COLO829 (cell line): ENCODE results near the gene RAB24.
"Not testable (repeated sequence)": the region's sequence is repeated elsewhere in the genome, so short reads cannot be mapped to it uniquely, and the experiment has no call there.

Experiments
- DNase-seq: peaks from one replicate; pipeline ENCODE4 v3.0.0; 2012; ENCODE audit warnings: low spot score

The RAB24 gene

DNA sequence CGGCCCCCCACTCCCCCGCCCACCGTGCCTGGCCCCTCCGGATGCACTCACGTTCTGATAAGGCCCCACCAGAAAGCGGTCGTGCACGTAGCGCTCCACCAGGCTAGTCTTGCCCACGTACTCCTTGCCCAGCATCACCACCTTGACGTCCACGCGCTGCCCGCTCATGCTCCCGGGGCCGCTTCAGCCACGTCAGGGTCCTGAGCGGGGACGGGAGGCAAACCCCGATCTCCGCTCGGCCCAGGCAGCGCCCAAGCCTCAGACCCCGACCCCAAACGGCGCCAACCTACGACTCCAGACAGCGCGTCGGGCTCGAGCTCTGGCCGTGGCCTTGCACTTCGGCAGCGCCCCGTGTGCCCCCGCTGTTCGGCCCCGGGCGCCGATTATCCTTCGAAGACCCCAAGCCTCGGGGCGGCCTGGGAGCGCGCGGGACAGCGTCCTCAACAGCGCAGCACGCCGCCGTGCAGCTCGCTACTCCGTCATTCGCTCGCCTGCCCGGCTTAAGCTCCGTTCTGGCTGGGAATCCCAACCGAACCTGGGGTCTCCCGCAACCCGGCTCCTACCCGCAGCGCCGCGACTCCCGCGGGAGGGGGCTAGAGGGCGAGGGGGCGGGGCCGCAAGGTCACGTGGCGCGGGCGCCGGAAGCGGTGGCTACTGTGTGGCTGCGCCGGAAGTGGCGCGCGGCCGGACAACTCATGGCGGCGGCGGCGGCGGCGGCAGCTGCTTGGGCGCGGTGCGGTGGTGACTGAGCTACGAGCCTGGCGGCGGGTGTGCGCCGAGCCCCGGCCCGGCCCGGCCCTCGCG is at the start of gene RAB24, which contains the start of gene PRELID1:
Gene RAB24 (minus strand): TSS at position 599 of the 804 bp plus-strand sequence. CDS start 431 bp downstream, at position 168.
Gene PRELID1 (plus strand): TSS at position 679 of the 804 bp plus-strand sequence. CDS start 187 bp downstream, outside the sequence.
- DNase-seq: peak; percentile 63

DNA sequence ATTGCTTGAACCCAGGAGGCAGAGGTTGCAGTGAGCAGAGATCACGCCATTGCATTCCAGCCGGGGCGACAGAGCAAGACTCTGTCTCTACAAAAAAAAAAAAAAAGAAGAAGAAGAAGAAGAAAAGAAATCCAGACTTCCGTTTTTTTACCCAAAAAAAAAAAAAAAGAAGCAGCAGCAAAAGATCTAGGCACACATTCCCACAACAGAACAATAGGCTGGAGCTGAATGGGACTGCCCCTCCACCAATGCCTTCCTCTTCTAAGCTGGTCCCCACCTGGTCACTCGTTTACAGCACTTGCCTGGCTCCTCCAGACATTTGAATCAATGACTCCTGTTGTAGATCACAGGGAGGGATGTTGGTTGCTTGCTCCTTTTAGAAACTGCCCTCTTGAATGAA is 49.6 kb upstream of the RAB24 start:
- no peak for DNase-seq

DNA sequence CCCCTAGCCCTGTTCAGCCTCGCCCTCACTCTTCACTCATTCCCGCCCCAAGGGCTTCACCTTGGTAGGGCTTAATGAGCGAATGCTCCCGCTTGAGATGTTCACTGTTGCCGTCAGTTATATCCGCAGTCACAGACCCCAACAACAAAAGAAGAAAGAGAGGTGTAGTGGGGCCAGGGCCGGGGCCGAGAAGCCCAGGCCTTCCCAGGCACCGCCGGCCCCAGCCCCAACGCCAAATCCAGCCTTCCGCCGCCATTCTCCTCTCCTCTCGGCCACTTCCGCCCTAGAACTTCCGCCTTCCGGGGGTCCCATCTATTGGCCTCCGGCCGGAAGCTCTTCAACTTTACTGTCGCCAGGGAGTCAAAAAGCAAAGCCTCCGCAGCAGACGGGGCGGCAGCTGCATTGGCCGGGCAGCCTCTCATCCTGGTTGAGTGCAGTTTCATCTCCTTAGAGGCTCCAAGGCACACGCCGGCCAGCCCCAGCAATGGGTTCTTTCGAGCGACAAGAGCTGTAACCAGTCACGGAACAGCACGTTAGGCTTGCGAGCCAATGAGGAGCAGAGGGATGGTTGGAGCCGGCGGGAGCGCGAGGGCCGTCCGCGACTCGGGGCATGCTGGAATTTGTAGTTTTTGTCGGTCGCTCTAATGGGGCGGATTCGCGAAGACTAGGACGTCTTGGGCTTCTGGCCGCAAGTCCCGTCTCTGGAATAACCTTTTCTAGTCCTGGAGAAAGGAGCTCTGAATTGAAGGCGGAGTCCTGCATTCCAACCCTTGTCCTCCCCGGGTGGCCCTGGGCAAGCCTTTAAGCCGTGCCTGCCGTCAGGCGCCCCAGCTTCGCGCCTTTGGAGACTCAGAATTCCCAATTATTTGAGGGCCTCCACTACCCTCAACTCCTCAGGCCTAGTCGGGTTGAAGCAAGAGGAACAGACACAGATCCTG is 48.1 kb upstream of the RAB24 start, which contains the start of gene LMAN2:
Gene LMAN2 (minus strand): TSS at position 277 of the 938 bp plus-strand sequence. CDS start 21 bp downstream, at position 256.
- peak; percentile 89 for DNase-seq

DNA sequence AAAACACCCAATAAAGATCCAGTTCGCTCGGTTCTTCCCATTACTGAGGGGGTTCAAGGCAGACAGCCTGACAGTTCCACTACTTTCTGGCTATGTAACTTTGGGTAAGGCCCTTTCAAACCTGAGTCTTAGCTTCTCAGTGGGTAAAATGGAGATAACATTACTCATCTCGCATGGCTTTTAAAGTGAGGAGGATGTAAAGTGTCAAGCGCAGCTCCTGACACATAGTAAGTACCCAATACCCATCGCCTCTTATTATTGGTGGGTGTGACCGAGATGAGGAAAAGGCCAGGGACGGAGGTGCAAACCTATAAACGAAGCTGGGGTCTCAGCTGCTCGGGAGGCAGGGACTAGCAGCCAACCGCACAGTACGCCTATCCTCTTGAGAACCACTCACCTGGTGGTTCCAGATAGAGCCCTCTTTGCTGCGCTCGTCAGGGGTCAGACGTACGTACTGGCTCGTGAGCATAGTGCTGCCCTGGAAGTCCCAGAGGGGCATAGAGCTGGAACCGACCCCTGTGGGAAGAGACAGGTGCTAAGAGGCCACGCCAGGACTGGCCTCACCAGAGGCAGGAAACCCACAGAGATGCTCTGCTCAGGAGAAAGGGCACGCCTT is 47.4 kb upstream of the RAB24 start:
- DNase-seq: no peak

DNA sequence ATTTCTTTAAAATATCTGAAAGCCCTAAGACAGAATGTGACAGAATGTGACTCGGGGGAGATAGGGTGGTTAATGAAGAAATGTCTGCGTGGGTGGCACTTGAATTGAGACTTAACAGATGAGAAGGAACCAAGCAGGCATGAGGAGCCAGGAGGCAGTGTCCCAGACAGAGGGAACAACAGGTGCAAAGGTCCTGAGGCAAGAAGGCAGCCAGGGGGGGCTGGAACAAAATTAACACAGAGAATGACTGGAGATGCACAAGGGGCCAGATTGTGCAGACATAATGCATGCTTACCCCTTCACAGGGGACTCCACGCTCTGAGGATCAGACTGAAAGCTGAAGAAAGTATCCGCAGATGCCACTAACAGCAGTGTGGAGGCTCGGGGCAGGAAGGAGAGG is 46.2 kb upstream of the RAB24 start:
- DNase-seq: no peak

DNA sequence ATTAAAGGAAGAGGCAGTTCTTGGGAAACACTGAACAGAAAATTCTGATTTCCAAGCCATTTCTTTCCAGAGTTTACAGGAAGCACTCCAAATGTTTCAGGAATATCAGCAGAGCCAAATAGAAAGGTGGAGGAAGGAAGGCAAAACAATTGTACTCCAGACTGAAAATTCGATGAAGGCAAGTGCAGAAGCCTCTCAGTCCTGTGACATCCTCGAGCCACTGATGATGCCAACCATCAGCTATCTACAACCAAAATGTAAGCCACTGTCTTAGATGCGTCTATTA is 45.8 kb upstream of the RAB24 start:
- no peak for DNase-seq

DNA sequence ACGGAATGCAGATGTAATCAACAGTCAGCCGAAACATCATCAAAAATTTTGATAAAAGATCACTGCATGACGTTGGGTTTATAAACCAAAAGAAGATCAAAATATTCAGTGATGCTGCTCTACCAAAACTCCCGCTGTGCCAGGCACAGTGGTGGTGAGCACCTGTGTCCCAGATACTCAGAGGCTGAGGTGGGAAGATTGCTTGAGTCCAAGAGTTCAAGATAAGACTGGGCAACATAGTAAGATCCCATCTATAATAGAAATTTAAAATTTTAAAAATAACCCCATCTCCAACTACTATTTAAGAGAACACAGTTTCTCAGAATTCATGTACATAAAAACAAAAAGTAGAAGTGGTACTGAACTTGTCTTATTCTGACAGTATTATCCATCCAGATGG is 44.2 kb upstream of the RAB24 start:
- no peak for DNase-seq

DNA sequence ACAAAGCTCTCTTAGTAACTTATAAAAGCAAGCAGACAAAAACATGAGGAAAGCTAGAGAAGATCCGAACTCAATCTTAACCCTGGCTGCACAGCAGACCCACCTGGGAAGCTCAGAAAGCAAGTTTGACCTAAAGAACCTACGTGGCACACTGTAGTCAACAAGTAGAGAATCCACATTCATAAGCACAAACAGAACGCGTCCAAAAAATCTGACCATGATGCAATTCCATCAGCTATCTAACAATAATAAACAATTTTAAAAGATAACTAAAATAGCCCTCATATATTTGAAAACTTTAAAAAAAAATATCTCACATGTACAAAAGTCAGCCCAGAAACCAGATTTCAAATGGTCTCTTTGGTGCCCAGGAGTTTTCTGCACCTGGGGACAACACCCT is 43.3 kb upstream of the RAB24 start:
- DNase-seq: no peak

DNA sequence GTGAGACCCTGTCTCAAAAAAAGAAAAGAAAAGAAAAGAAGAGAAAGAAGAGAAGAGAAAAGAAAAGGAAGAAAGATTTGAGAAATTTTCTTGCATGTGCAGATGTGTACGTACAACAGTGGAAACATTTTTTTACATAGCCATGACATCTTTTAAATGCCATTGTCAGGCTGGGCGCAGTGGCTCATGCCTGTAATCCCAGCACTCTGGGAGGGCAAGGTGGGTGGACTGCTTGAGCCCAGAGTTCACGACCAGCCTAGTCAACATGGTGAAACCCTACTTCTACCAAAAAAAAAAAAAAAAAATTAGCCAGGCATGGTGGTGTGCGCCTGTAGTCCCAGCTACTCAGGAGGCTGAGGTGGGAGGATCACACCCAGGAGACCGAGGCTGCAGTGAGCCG is 41.4 kb upstream of the RAB24 start:
- no peak for DNase-seq

DNA sequence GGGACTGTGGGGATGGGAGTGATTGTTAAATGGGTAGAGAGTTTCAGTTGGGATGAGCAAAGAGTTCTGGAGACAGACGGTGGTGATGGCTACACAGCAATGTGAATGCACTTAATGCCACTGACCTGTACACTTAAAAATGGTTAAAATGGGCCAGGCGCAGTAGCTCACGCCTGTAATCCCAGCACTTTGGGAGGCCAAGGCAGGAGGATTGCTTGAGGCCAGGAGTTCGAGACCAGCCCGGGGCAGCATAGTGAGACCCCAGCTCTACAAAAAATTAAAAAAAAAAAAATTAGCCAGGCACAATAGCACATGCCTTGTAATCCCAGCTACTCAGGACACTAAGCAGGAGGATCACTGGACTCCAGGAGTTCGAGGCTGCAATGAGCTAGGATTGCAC is 40.3 kb upstream of the RAB24 start:
- no peak for DNase-seq

DNA sequence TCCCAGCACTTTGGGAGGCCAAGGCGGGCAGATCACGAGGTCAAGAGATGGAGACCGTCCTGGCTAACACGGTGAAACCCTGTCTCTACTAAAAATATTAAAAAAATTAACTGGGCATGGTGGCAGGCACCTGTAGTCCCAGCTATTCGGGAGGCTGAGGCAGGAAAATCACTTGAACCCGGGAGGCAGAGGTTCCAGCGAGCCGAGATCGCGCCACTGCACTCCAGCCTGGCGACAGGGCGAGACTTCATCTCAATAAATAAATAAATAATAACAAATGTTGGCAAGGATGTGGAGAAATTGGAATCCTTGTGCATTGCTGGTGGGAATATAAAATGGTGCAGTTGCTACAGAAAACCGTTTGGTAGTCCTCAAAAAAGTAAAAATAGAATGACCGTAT is 39.5 kb upstream of the RAB24 start:
- not testable (repeated sequence) for DNase-seq

DNA sequence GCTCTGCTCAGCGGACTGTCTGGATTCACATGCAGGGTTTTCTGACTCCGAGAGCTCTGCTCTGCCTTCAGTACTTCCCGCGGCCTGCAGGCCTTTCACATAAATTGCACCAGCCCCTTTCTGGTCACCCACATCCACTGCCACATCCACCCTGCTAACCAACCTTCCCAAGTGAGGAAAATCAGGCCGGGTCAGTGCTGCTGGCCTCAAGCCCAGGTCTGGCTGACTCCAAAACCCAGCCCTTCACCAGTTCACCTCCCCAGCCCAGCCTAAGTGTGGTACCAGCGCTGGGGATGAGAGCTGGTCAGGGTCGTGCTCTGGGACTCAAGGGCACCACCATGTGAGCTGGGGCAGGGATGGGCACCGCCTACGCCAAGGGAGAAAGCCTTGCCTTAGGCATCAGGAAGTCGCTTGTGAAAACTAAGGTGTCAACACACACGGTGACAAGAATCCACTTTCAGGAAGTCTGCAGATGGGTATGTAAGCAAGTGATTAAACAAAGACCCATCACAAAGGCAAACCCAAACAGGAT is 35.7 kb upstream of the RAB24 start:
- DNase-seq: no peak

DNA sequence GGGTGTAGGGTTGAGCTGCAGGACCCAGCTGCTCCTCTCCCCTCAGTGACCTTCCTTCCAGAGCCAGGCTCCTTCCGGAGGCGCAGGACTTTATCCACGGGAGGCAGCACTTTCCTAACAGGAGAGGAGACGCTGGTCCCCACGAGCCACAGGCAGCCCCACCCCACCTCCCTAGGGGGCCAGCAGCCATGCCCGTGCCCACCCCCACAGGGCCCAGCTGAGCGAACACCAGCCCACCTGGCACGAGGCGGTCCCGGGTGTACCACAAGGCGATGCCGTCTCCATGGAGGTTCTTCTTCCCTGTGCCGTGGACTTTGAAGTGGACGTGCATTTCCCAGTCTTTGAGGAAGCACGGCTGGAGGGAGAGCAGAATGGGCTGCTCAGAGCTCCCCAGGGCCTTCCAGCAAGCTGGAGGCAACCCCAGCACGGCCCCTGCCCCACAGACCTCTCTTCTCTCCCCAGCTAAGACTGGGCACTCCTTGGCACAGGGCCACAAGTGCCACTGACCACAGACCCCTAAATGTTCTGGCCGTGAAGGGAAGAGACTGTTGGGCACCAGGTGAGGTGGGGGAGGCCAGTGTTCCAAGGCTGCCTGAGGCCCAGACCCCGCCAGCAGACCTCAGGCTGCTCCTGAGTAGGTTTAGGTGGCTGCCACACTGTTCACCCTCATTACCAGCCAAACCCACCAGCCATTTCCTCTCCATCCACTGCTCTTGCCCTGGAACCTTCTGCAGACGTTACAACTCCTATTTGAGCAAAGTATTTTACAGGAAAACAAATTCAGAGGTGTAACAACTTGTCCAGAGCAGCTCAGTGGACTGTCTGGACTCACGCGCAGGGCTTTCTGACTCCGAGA is 35.0 kb upstream of the RAB24 start:
- no peak for DNase-seq

DNA sequence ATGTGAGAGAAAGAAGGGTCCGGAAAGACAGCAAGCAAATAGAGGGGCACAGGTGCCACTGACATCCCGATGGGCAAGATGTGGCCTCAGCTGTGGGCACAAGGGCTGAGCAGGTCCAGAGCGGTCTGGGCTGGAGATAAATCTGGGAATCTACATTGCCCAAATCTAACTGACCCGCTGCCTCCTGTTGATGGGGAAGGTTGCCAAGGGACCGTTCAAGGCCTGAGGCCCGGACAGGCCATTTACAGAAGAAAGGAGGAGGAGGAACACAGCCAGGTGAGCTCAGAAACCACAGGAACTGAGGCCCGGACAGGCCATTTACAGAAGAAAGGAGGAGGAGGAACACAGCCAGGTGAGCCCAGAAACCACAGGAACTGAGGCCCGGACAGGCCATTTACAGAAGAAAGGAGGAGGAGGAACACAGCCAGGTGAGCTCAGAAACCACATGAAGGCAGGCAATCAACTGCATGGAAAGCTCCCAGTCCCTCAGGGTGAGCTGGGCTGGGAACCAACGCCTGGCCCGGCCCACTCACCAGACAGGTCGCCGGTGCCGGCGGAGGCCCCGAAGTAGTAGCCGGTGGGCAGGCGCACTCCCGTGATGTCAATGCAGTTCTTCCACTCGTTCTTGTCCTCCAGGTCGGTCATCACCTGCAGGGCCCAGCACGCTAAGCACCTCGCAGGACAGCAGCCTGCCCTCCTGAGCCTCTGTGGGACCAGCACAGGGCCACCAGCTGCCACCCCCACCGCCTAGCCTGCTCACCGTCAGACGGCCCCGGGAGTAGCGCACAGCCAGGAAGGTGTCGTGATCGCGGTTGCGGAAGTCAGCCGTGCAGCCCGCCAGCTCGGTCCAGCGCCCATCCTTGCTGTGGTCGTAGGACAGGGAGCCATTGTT is 33.3 kb upstream of the RAB24 start:
- no peak for DNase-seq

DNA sequence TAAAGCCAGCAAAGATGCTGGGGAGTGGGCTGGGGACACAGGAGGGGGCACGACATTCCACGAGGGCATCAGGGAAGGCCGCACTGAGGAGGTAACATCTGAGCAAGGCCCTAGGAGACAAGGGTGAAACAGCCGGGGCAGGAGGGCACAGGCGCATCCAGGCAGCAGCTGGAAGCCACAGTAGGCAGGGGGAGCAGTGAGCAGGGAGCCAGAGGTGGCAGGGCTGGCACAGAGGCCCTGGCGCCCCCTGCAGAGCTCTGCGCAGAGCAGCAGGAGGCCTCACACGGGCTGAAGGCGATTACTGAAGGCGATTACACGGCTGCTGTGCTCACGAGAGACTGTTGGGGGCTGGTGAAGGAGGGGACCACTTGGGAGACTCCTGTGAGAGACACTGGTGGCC is 32.6 kb upstream of the RAB24 start:
- no peak for DNase-seq

DNA sequence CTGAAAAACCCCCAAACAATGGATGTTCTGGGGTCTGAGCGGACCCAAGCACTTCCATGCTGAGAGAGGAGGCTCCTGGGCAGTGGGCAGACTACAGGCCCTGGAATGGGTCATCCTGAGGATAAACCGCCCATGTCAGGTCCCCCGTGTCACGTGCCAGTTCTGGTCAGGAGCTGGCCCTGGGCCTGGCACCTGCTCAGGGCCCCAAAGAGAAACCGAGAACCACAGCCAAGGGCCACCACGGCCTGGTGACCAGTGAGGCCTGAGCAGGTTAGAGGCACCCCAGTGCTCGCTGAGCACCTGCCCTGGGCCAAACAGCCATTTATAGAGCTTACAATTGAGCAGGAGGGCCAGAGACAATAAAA is 32.2 kb upstream of the RAB24 start:
- no peak for DNase-seq

DNA sequence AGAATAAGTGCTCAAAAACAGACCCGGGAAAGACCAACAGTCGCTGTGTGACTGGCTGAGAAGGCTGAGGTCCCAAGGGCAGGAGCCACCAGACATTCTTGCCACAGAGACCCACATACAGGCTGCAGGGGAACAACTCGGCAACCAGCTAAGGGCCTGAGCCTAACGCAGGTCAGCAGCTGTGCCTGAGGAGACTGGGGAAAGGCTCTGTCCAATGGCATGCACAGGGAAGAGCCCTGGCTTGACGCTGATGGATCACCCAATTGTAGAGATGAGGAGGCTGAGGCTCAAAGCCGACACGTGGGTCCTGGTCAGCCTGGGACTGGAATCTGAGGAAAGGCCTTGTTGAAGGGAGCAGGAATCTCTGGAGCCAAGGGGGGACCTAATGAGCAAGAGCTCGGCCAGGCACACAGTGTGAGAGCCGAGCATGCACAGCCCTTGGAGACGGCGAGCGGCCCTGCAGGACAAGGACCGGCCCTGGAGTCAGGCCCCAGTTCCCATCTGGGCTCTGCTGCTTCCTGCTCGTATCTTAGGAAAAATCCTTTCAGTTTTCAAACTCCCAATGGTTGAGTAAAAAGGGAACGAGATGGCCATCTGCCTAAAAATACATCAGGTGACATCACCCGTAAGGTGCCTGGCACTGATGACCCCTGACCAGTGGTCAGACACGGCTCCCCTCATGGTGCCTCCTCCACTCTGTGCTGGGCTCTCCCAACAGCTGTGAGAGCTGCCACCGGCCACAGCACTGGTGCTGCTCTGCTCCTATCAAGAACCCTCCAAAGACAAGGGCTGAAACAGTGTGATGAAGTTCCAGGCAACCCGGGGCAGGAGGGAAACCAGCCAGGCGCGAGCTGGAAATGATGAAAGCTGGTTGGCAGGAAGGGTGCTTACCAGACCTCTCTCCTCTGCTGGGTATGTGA is 31.5 kb upstream of the RAB24 start:
- DNase-seq: no peak

DNA sequence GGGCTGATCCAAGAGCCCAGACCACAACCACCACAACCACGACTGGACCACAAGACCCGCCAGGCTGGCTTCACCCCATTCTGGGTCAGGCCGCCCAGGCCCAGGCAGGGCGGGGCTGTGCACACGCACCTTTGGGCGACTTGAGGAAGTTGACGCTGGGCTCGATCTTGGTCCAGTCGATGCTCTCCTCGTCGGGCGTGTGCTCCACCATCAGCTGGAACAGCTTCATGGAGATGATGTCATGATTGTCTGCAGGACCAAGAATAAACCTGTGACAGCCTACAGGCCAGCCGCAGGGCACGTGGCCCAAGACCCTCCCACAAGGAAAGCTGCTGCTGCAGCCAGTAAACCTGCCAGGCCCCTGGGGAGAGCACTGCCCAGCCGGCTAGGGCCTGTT is 30.6 kb upstream of the RAB24 start:
- no peak for DNase-seq

DNA sequence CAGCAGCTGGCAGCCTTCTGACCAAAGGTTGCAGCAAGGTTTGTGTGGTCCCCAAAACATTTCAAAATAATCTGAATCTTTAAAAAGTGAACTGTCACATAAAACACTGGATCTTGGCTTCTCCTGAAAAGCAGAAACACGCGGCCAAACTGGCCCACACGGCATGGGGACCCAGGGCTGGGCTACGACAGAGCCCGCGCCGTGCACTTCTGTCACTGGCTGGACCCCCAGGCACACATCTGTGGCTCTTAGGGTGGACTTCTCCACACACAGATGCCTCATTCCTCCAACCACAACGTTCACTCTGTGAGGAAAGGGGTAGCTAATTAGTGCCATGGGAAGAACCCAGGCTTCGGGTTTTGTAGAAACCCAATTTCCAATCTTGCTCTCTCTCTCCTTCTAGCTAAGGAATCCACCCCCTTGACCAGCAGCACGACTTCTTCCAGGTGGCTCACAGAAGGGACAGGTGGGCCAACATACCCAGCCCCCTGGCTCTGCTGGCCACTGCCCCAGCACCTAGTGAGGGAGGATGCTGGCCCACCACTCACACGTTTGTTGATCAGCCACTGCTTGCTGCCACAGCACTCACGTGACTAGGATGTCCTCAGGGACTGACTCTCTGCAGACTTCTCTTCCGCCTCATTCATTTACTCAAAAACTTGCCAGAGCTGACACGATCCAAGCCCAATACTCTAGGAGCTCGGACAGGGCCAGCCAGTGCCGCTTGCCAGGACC is 30.1 kb upstream of the RAB24 start:
- no peak for DNase-seq
